ENCODE data around the gene ACVR1B.
A peak's percentile ranks its signal among the peaks of the same experiment; 100 is the strongest.

Gene ACVR1B

GRCh38 chr12:51951199-51951842 is at the start of gene ACVR1B:
Gene ACVR1B, plus strand, starts transcription at chr12:51951699. Its CDS starts 45 bp downstream, at chr12:51951744.
- DNase-seq = peak; percentile 92

GRCh38 chr12:51901881-51902280 is 49.6 kb upstream of the ACVR1B start:
- no peak for DNase-seq

GRCh38 chr12:51904951-51905470 is 46.5 kb upstream of the ACVR1B start:
- DNase-seq = no peak

GRCh38 chr12:51905471-51906429 is 45.7 kb upstream of the ACVR1B start:
- DNase-seq = no peak

- DNase-seq = no peak
These were observed 44.9 kb upstream of the ACVR1B start for GRCh38 chr12:51906430-51907082.

- DNase-seq = no peak
These were observed 44.2 kb upstream of the ACVR1B start, which contains the start of gene ACVRL1 for GRCh38 chr12:51907083-51907855. Gene ACVRL1, plus strand, starts transcription at chr12:51907504. Its CDS starts 4,971 bp downstream, at chr12:51912475.

- no peak for DNase-seq
These were observed 43.6 kb upstream of the ACVR1B start for GRCh38 chr12:51907856-51908425.

- no peak for DNase-seq
These were observed 42.5 kb upstream of the ACVR1B start for GRCh38 chr12:51908876-51909592.

GRCh38 chr12:51910168-51910567 is 41.3 kb upstream of the ACVR1B start:
- no peak for DNase-seq

GRCh38 chr12:51910691-51911090 is 40.8 kb upstream of the ACVR1B start:
- DNase-seq = no peak

GRCh38 chr12:51911307-51911706 is 40.2 kb upstream of the ACVR1B start:
- no peak for DNase-seq

GRCh38 chr12:51911788-51912711 is 39.4 kb upstream of the ACVR1B start:
- no peak for DNase-seq

GRCh38 chr12:51913071-51914033 is 38.1 kb upstream of the ACVR1B start:
- DNase-seq = no peak

GRCh38 chr12:51914034-51914923 is 37.2 kb upstream of the ACVR1B start:
- no peak for DNase-seq

GRCh38 chr12:51915003-51915625 is 36.4 kb upstream of the ACVR1B start:
- no peak for DNase-seq

- no peak for DNase-seq
These were observed 35.5 kb upstream of the ACVR1B start for GRCh38 chr12:51915951-51916350.

GRCh38 chr12:51917041-51917590 is 34.4 kb upstream of the ACVR1B start:
- DNase-seq = no peak

Data from CD4-positive, alpha-beta T cell treated with Interleukin-17A for 1 hour (primary cell).